Measurements from ENCODE around the gene CORO6. TPM values are rescaled to one million over a fixed set of nuclear protein-coding genes. Genes with fewer than 3 reads are reported as not detected.
"Not testable (repeated sequence)": the region's sequence is repeated elsewhere in the genome, so short reads cannot be mapped to it uniquely, and the experiment has no call there.

Gene CORO6
- 1.9 and 2.8 TPM in 2 replicates for total RNA-seq

- intact Hi-C loops (cut with micrococcal nuclease): loop anchor here (1.0 to 2.0 kb wide), 5 partner anchors 7 to 157 kb away; no protein-coding TSS in a partner anchor
These were observed at the start of gene CORO6 for GRCh38 chr17:29622337-29623282. Gene CORO6 (minus strand): TSS chr17:29622912. CDS start chr17:29621421, 1,491 bp downstream.

GRCh38 chr17:29671661-29672060 lies 48.9 kb upstream of the CORO6 start:
- intact Hi-C loops (cut with micrococcal nuclease): no loop called here

GRCh38 chr17:29669266-29669665 lies 46.6 kb upstream of the CORO6 start:
- intact Hi-C loops (cut with micrococcal nuclease): no loop called here

- intact Hi-C loops (cut with micrococcal nuclease): no loop called here
These were observed 45.3 kb upstream of the CORO6 start for GRCh38 chr17:29667969-29668368.

- intact Hi-C loops (cut with micrococcal nuclease): no loop called here
These were observed 42.7 kb upstream of the CORO6 start for GRCh38 chr17:29665481-29665810.

- intact Hi-C loops (cut with micrococcal nuclease): no loop called here
These were observed 42.2 kb upstream of the CORO6 start for GRCh38 chr17:29664743-29665480.

GRCh38 chr17:29663155-29663554 lies 40.4 kb upstream of the CORO6 start:
- intact Hi-C loops (cut with micrococcal nuclease): no loop called here

- intact Hi-C loops (cut with micrococcal nuclease): no loop called here
These were observed 38.5 kb upstream of the CORO6 start for GRCh38 chr17:29661213-29661612.

- intact Hi-C loops (cut with micrococcal nuclease): no loop called here
These were observed 36.4 kb upstream of the CORO6 start for GRCh38 chr17:29659155-29659554.

GRCh38 chr17:29655323-29655722 lies 32.6 kb upstream of the CORO6 start:
- intact Hi-C loops (cut with micrococcal nuclease): no loop called here

- intact Hi-C loops (cut with micrococcal nuclease): no loop called here
These were observed 31.4 kb upstream of the CORO6 start for GRCh38 chr17:29653995-29654714.

- intact Hi-C loops (cut with micrococcal nuclease): no loop called here
These were observed 30.3 kb upstream of the CORO6 start for GRCh38 chr17:29652976-29653375.

- intact Hi-C loops (cut with micrococcal nuclease): not testable (repeated sequence)
These were observed 29.2 kb upstream of the CORO6 start for GRCh38 chr17:29651913-29652312.

- intact Hi-C loops (cut with micrococcal nuclease): no loop called here
These were observed 27.7 kb upstream of the CORO6 start for GRCh38 chr17:29650396-29650795.

- intact Hi-C loops (cut with micrococcal nuclease): no loop called here
These were observed 26.6 kb upstream of the CORO6 start for GRCh38 chr17:29649359-29649758.

GRCh38 chr17:29648005-29648404 lies 25.3 kb upstream of the CORO6 start:
- intact Hi-C loops (cut with micrococcal nuclease): no loop called here

- intact Hi-C loops (cut with micrococcal nuclease): no loop called here
These were observed 22.9 kb upstream of the CORO6 start for GRCh38 chr17:29645515-29646051.

- intact Hi-C loops (cut with micrococcal nuclease): no loop called here
These were observed 21.1 kb upstream of the CORO6 start for GRCh38 chr17:29643817-29644160.

- intact Hi-C loops (cut with micrococcal nuclease): no loop called here
These were observed 19.5 kb upstream of the CORO6 start for GRCh38 chr17:29642171-29642611.

- intact Hi-C loops (cut with micrococcal nuclease): no loop called here
These were observed 18.4 kb upstream of the CORO6 start for GRCh38 chr17:29640981-29641642.

GRCh38 chr17:29640413-29640812 lies 17.7 kb upstream of the CORO6 start:
- intact Hi-C loops (cut with micrococcal nuclease): no loop called here
